Adrenal gland (tissue), 5 donors: ENCODE results near the gene UBE2D1.

Source experiments
- POLR2A ChIP-seq, 2 donors: fragments of 450-650 bp; IDR thresholded peaks; one replicate each; pipeline ENCODE4 v1.6.1; 2017; ENCODE audit warnings: antibody characterized with exemption in 2 of 2, mild to moderate bottlenecking in 2 of 2, moderate library complexity in 1 of 2
- TF ChIP-seq, protein P1 (sequence below), 6 experiments: fragments of 450-650 bp in 4 of 6; fragments of 200-600 bp in 2 of 6; sonication (generic) in 1 of 6; IDR thresholded peaks; 1 replicate in 5 of 6; 2 replicates in 1 of 6; pipeline versions ENCODE4 v1.5.1 to v1.8.0; 2016 to 2021; ENCODE audit warnings: antibody characterized with exemption in 6 of 6, mild to moderate bottlenecking in 2 of 6, moderate library complexity in 1 of 6
- donor health status: DM: no; HTN: no; CAD: no.

GRCh38 chr10:58361353-58361752 is 26.5 kb downstream of the UBE2D1 start:
- TF ChIP-seq, protein P1, sequence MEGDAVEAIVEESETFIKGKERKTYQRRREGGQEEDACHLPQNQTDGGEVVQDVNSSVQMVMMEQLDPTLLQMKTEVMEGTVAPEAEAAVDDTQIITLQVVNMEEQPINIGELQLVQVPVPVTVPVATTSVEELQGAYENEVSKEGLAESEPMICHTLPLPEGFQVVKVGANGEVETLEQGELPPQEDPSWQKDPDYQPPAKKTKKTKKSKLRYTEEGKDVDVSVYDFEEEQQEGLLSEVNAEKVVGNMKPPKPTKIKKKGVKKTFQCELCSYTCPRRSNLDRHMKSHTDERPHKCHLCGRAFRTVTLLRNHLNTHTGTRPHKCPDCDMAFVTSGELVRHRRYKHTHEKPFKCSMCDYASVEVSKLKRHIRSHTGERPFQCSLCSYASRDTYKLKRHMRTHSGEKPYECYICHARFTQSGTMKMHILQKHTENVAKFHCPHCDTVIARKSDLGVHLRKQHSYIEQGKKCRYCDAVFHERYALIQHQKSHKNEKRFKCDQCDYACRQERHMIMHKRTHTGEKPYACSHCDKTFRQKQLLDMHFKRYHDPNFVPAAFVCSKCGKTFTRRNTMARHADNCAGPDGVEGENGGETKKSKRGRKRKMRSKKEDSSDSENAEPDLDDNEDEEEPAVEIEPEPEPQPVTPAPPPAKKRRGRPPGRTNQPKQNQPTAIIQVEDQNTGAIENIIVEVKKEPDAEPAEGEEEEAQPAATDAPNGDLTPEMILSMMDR (IDR thresholded peaks at IDR 0.05) = no peak
- no peak for TF ChIP-seq POLR2A (IDR thresholded peaks at IDR 0.05)
